ENCODE measurements around the gene PSMD1.

DNA sequence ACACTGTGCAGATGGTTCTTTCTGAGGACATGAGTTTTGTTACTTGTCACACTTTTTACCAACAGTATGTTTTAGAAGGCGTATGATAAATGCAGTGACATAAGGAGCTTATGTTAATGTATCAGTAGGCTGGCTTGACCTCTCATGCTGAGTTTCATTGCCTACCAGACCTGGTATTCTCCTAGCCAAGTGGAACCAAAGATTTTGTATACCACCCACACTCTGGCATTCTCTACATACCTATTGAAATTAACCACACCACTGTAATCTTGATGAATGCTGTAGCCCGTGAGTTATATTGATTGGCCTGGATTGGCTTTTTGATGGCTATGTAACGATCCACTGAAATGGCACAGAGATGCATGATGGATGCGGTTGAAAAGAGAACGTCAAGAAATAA, 56.8 kb downstream of the PSMD1 start:
- TF ChIP-seq, protein P1, sequence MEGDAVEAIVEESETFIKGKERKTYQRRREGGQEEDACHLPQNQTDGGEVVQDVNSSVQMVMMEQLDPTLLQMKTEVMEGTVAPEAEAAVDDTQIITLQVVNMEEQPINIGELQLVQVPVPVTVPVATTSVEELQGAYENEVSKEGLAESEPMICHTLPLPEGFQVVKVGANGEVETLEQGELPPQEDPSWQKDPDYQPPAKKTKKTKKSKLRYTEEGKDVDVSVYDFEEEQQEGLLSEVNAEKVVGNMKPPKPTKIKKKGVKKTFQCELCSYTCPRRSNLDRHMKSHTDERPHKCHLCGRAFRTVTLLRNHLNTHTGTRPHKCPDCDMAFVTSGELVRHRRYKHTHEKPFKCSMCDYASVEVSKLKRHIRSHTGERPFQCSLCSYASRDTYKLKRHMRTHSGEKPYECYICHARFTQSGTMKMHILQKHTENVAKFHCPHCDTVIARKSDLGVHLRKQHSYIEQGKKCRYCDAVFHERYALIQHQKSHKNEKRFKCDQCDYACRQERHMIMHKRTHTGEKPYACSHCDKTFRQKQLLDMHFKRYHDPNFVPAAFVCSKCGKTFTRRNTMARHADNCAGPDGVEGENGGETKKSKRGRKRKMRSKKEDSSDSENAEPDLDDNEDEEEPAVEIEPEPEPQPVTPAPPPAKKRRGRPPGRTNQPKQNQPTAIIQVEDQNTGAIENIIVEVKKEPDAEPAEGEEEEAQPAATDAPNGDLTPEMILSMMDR (IDR thresholded peaks at IDR 0.05; ENCODE audit: low read depth, low read length, poor library complexity, severe bottlenecking): no peak
- no peak for TF ChIP-seq EZH2phosphoT487 (IDR thresholded peaks at IDR 0.05; ENCODE audit: borderline replicate concordance, low read length)
